GM10248 (cell line): Measurements from ENCODE around the gene PIP5K1C.

Source experiments
- CTCF ChIA-PET: fragments of 300-600 bp; sonication (Branson Sonifier 250); formaldehyde crosslinking; extraction: SDS; loops from one replicate; lab custom pipeline; 2021; ENCODE audit warnings: antibody characterized with exemption; lab: Yijun Ruan, JAX
- POLR2A ChIA-PET: fragments of 350-650 bp; sonication (Branson Sonifier 250); formaldehyde crosslinking; extraction: SDS; loops from one replicate; lab custom pipeline; 2020; ENCODE audit warnings: antibody characterized with exemption; lab: Yijun Ruan, JAX
- DNase-seq: peaks from one replicate; pipeline ENCODE4 v3.0.0; 2012; ENCODE audit errors: extremely low spot score
- CTCF ChIP-seq: IDR thresholded peaks from 2 replicates; pipeline ENCODE4 v1.5.1; 2012; ENCODE audit warnings: mild to moderate bottlenecking, low read depth; ENCODE audit errors: extremely low read depth, missing control alignments, control extremely low read depth

PIP5K1C gene

GRCh38 chr19:3722443-3723109 is 22.3 kb upstream of the PIP5K1C start:
- ChIA-PET POLR2A (no interaction called here), CTCF (no interaction called here)
- TF ChIP-seq CTCF = no peak
- no peak for DNase-seq

GRCh38 chr19:3721887-3722442 is 21.7 kb upstream of the PIP5K1C start:
- no peak for TF ChIP-seq CTCF
- no peak for DNase-seq
- ChIA-PET POLR2A (interaction anchor here (0.6 kb wide), 1 partner anchor 430 kb away, joined by 5 read pairs; no protein-coding TSS in a partner anchor), CTCF (no interaction called here)

GRCh38 chr19:3721131-3721886 is 21.0 kb upstream of the PIP5K1C start:
- peak; percentile 91 for DNase-seq
- no peak for TF ChIP-seq CTCF
- ChIA-PET CTCF (interaction anchor here (0.6 kb wide), 1 partner anchor 40 kb away, joined by 3 read pairs; the partner anchor contains the start of gene APBA3), POLR2A (interaction anchor here (0.6 kb wide), 1 partner anchor 429 kb away, joined by 5 read pairs; no protein-coding TSS in a partner anchor)

- POLR2A ChIA-PET = no interaction called here
Observed at GRCh38 chr19:3720349-3720917, 20.2 kb upstream of the PIP5K1C start.

GRCh38 chr19:3719868-3720267 is 19.6 kb upstream of the PIP5K1C start:
- POLR2A ChIA-PET = no interaction called here
- CTCF ChIA-PET = interaction anchor here (1.1 to 3.6 kb wide), 7 partner anchors 8 to 65 kb away, joined by 3 to 19 read pairs (median 5); no protein-coding TSS in a partner anchor
- no peak for DNase-seq
- TF ChIP-seq CTCF = no peak

More at GRCh38 chr19:3720349-3720917, 20.2 kb upstream of the PIP5K1C start:
- no peak for TF ChIP-seq CTCF
- CTCF ChIA-PET = interaction anchor here (1.1 to 3.6 kb wide), 5 partner anchors 10 to 60 kb away, joined by 3 to 19 read pairs (median 5); no protein-coding TSS in a partner anchor
- no peak for DNase-seq

- ChIA-PET POLR2A (no interaction called here), CTCF (no interaction called here)
- TF ChIP-seq CTCF = no peak
Observed at GRCh38 chr19:3716147-3716668, 15.9 kb upstream of the PIP5K1C start.

More at GRCh38 chr19:3716147-3716668, 15.9 kb upstream of the PIP5K1C start:
- no peak for DNase-seq
